NCI-H1417 (cell line): ENCODE results near the gene CCNB3.
"Not testable (repeated sequence)": the region's sequence is repeated elsewhere in the genome, so short reads cannot be mapped to it uniquely, and the experiment has no call there.

Experiments used
- DNase-seq, 3 experiments: peaks; one replicate each; lab custom pipeline; 2025; lab: John Stamatoyannopoulos, UW

Gene CCNB3

GRCh38 chrX:50204364-50204899, at the start of gene CCNB3:
TSS of gene CCNB3 (plus strand) at chrX:50204765. CDS start at chrX:50285164, 80,399 bp downstream.
- DNase-seq, result peak; percentile 52 to 71 (median 61)

- DNase-seq, result no peak
Observed at GRCh38 chrX:50157545-50158135, 46.9 kb upstream of the CCNB3 start.

GRCh38 chrX:50158593-50158992, 46.0 kb upstream of the CCNB3 start:
- no peak for DNase-seq

- no peak for DNase-seq
Observed at GRCh38 chrX:50161127-50161526, 43.4 kb upstream of the CCNB3 start.

GRCh38 chrX:50165727-50166126, 38.8 kb upstream of the CCNB3 start:
- no peak for DNase-seq

- DNase-seq, result no peak
Observed at GRCh38 chrX:50167366-50167765, 37.2 kb upstream of the CCNB3 start.

GRCh38 chrX:50168241-50168687, 36.3 kb upstream of the CCNB3 start:
- DNase-seq, result no peak

GRCh38 chrX:50169717-50170116, 34.8 kb upstream of the CCNB3 start:
- DNase-seq, result no peak

GRCh38 chrX:50180073-50180940, 24.3 kb upstream of the CCNB3 start:
- no peak for DNase-seq

- DNase-seq, result no peak
Observed at GRCh38 chrX:50183891-50184290, 20.7 kb upstream of the CCNB3 start.

- DNase-seq, result no peak
Observed at GRCh38 chrX:50188859-50189600, 15.5 kb upstream of the CCNB3 start.

- no peak for DNase-seq
Observed at GRCh38 chrX:50198348-50198747, 6.2 kb upstream of the CCNB3 start.

- DNase-seq, result no peak
Observed at GRCh38 chrX:50200907-50201306, 3.7 kb upstream of the CCNB3 start, which contains the start of gene AKAP4. TSS of gene AKAP4 (minus strand) at chrX:50201007. CDS start at chrX:50200889, 118 bp downstream.

- DNase-seq, result peak in 1 of 3 experiments; percentile 15
Observed at GRCh38 chrX:50202539-50202938, 2.0 kb upstream of the CCNB3 start.

GRCh38 chrX:50206753-50207152, 2.2 kb downstream of the CCNB3 start:
- no peak for DNase-seq

- no peak for DNase-seq
Observed at GRCh38 chrX:50211510-50211909, 6.9 kb downstream of the CCNB3 start.

GRCh38 chrX:50281253-50281652, 76.7 kb downstream of the CCNB3 start:
- no peak for DNase-seq

- peak in 2 of 3 experiments; percentile 15 to 71 for DNase-seq
Observed at GRCh38 chrX:50327235-50327634, 122.7 kb downstream of the CCNB3 start.

- DNase-seq, result not testable (repeated sequence)
Observed at GRCh38 chrX:50332668-50333067, 128.1 kb downstream of the CCNB3 start.

- DNase-seq, result peak in 1 of 3 experiments; percentile 34
Observed at GRCh38 chrX:50333308-50333707, 128.7 kb downstream of the CCNB3 start.

GRCh38 chrX:50343917-50344316, 139.4 kb downstream of the CCNB3 start:
- DNase-seq, result no peak

- no peak for DNase-seq
Observed at GRCh38 chrX:50372966-50373365, 168.4 kb downstream of the CCNB3 start.
